Activated CD4-positive, alpha-beta T cell treated with anti-CD3 and anti-CD28 coated beads for 36 hours (primary cell): Measurements from ENCODE around the gene MAP4K1. TPM values are rescaled to one million over a fixed set of nuclear protein-coding genes. Genes with fewer than 3 reads are reported as not detected.
"Not testable (repeated sequence)": the region's sequence is repeated elsewhere in the genome, so short reads cannot be mapped to it uniquely, and the experiment has no call there.

Experiments used
- ATAC-seq: fragments of 200-7000 bp; cut with Tn5 transposase; one replicate; pipeline ENCODE4 v1.10.0; 2021; ENCODE audit warnings: mild to moderate bottlenecking, moderate library complexity
- CTCF ChIA-PET: fragments of 350-600 bp; sonication (Branson Sonifier 250); formaldehyde crosslinking; loops from one replicate; lab custom pipeline; 2021; ENCODE audit warnings: antibody characterized with exemption; lab: Charles Lee
- POLR2A ChIA-PET: fragments of 350-600 bp; sonication (Branson Sonifier 250); formaldehyde crosslinking; loops from one replicate; lab custom pipeline; 2021; ENCODE audit warnings: antibody characterized with exemption, inconsistent platforms; lab: Charles Lee
- DNase-seq: peaks from one replicate; pipeline ENCODE4 v3.0.0-alpha.2; 2020
- H3K27ac Mint-ChIP-seq: one replicate; pipeline ENCODE4 v1.8.0; 2021; ENCODE audit warnings: mixed read lengths
- H3K27me3 Mint-ChIP-seq: one replicate; pipeline ENCODE4 v1.8.0; 2021; ENCODE audit warnings: mixed read lengths
- H3K36me3 Mint-ChIP-seq: one replicate; pipeline ENCODE4 v1.8.0; 2021; ENCODE audit warnings: low read depth, mixed read lengths
- H3K4me1 Mint-ChIP-seq: one replicate; pipeline ENCODE4 v1.8.0; 2021; ENCODE audit warnings: mixed read lengths
- H3K4me3 Mint-ChIP-seq: one replicate; pipeline ENCODE4 v1.8.0; 2021; ENCODE audit warnings: mild to moderate bottlenecking, moderate library complexity, mixed read lengths
- H3K9me3 Mint-ChIP-seq: one replicate; pipeline ENCODE4 v1.8.0; 2021; ENCODE audit warnings: low read depth, mixed read lengths
- intact Hi-C, 2 experiments: fragments of 100-400 bp; cut with DNase I in 1 of 2; cut with micrococcal nuclease in 1 of 2; formaldehyde crosslinking; loops; one replicate each; pipeline versions ENCODE4 v1.14.2 to v1.15.1; 2022 to 2024; cut with DNase I, micrococcal nuclease
- total RNA-seq, 2 experiments: library from RNA; stranded (reverse); gene quantifications; one replicate each; pipeline ENCODE4 v1.2.3, GENCODE V29; 2021

The MAP4K1 gene
- total RNA-seq, 2 experiments from 2014 or later, result 195 to 198 TPM

DNA sequence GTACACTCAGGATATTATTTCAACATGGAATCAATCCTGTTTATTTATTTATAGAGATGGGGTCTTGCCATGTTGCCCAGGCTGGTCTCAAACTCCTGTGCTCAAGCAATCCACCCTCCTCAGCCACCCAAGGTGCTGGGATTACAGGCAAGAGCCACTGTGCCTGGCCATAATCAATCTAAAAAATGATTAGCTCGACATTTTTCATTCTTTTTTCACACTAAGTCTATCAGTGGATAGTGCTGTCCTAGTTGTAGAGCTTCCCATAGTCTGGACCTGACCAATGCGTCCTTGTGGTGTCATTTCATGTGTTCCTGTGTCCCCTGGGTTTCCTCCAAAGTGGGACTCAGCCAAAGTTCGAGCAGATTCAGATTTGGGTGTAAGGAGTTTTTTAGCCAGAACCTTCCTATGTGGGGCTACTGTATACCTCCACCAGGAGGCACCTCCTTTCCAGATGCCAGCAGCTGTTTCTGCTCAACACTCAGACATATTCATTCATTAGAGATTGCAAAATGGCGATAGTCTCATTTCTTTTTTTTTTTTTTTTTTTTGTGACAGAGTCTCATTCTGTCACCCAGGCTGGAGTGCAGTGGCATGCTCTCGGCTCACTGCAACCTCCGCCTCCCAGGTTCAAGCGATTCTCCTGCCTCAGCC is 61.1 kb downstream of the MAP4K1 start:
- Mint-ChIP-seq H3K27me3 (peaks cover 2% of the 10 kb centered on the region), H3K4me1 (peaks cover 40% of the 10 kb centered on the region), H3K36me3 (no peaks in the 10 kb centered on the region), H3K4me3 (no peak overlapping the region), H3K27ac (no peak overlapping the region), H3K9me3 (no peaks in the 10 kb centered on the region)
- ChIA-PET POLR2A (no interaction called here), CTCF (no interaction called here)
- DNase-seq (no peak), ATAC-seq (no peak)
- intact Hi-C loops, result loop anchor here in 1 of 2 experiments (5.0 kb wide), 1 partner anchor 129 kb away; the partner anchor contains the start of gene RASGRP4

DNA sequence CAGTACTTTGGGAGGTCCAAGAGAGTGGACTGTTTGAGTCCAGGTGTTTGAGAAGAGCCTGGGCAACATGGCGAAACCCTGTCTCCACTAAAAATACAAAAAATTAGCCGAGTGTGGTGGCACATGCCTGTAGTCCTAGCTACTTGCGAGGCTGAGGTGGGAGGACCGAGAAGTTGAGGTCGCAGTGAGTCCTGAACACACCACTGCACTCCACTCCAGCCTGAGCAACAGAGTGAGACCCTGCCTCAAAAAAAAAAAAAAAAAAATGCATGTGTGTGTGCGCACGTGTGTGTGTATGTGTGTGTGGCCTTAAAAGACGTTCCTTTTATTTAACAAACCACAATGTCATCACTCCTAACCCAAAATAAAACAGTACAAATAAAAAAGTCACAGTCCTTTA is 62.6 kb downstream of the MAP4K1 start:
- H3K4me3 Mint-ChIP-seq, result no peak overlapping the region
- no peak for ATAC-seq
- no peak for DNase-seq
- ChIA-PET CTCF (no interaction called here), POLR2A (no interaction called here)
- H3K27ac Mint-ChIP-seq, result no peak overlapping the region
- H3K36me3 Mint-ChIP-seq, result no peaks in the 10 kb centered on the region
- no peaks in the 10 kb centered on the region for H3K9me3 Mint-ChIP-seq
- peaks cover 44% of the 10 kb centered on the region for H3K4me1 Mint-ChIP-seq
- intact Hi-C loops, result loop anchor here in 1 of 2 experiments (5.0 kb wide), 1 partner anchor 128 kb away; the partner anchor contains the start of gene RASGRP4
- H3K27me3 Mint-ChIP-seq, result peaks cover 6% of the 10 kb centered on the region

DNA sequence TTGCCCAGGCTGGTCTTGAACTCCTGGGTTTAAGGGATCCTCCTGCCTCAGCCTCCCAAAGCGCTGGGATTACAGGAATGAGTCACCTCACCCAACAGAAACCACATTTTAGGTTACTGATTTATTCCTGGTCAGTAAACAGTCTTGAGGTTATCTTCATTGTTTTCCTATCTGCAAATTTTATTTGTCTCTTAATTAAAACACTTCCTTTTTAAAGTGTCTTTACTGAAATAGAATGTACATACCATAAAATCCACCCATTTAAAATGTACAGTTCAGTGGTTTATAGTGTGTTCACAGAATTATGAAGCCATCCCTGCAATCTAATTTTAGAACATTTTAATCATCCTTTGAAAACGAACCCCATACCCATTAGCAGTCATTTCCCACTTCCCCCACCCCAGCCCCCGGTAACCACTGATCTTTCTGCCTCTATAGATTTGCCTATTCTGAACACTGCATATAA is 63.0 kb downstream of the MAP4K1 start:
- DNase-seq (peak; percentile 33), ATAC-seq (no peak)
- Mint-ChIP-seq H3K4me1 (peaks cover 39% of the 10 kb centered on the region), H3K27ac (no peak overlapping the region), H3K27me3 (peaks cover 6% of the 10 kb centered on the region), H3K9me3 (no peaks in the 10 kb centered on the region), H3K36me3 (no peaks in the 10 kb centered on the region), H3K4me3 (no peak overlapping the region)
- ChIA-PET CTCF (no interaction called here), POLR2A (no interaction called here)
- intact Hi-C loops, result loop anchor here (5.0 kb wide), 1 partner anchor 127 kb away; the partner anchor contains the start of gene RASGRP4 (in 2 of the 2)

DNA sequence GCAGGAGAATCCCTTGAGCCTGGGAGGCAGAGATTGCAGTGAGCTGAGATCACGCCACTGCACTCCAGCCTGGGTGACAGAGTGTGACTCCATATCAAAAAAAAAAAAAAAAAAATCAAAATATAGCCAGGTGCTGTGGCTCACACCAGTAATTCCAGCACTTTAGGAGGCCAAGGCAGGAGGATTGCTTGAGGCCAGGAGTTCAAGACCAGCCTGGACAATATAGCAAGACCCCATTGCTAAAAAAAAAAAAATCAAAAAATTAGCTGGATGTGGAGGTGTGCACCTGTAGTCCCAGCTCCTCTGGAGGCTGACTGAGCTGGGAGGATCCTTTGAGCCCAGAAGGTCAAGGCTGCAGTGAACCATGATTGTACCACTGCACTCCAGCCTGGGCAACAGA is 64.5 kb downstream of the MAP4K1 start:
- H3K4me1 Mint-ChIP-seq, result peaks cover 34% of the 10 kb centered on the region
- not testable (repeated sequence) for H3K36me3 Mint-ChIP-seq, H3K4me3 Mint-ChIP-seq, DNase-seq, ATAC-seq, H3K27me3 Mint-ChIP-seq, H3K27ac Mint-ChIP-seq, H3K9me3 Mint-ChIP-seq
- intact Hi-C loops, result loop anchor here in 1 of 2 experiments (5.0 kb wide), 1 partner anchor 126 kb away; the partner anchor contains the start of gene RASGRP4
- ChIA-PET CTCF (interaction anchor here (1.1 to 2.5 kb wide), 2 partner anchors 39 to 81 kb away, joined by 3 to 16 read pairs; no protein-coding TSS in a partner anchor), POLR2A (interaction anchor here (0.6 kb wide), 1 partner anchor 114 kb away, joined by 5 read pairs; no protein-coding TSS in a partner anchor)

DNA sequence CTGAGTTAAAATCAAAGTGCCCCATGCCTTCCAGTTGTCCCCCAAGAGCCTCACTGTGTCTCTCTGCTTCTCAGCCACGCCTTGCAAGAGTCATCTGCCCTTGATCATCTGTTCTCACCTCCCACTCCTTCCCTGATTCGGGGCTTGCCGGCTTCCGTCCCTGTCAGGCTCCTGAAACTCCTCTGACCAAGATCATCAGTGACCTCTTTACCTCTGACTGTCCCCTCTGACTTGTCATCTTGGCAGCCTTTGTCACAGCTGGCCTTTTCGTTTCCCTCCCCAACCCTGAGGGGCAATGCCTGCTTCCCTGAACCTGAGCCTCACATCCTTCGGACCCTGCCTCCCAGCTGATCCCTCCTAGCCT is 66.3 kb downstream of the MAP4K1 start:
- peaks cover 6% of the 10 kb centered on the region for H3K27me3 Mint-ChIP-seq
- H3K9me3 Mint-ChIP-seq, result no peaks in the 10 kb centered on the region
- ChIA-PET POLR2A (no interaction called here), CTCF (interaction anchor here (0.9 to 2.5 kb wide), 3 partner anchors 13 to 67 kb away, joined by 3 to 16 read pairs (median 4); partner anchors contain the start of gene EIF3K)
- ATAC-seq (peak; percentile 89), DNase-seq (peak; percentile 82)
- no peak overlapping the region for H3K4me3 Mint-ChIP-seq
- peaks cover 27% of the 10 kb centered on the region for H3K4me1 Mint-ChIP-seq
- H3K27ac Mint-ChIP-seq, result no peak overlapping the region
- no peaks in the 10 kb centered on the region for H3K36me3 Mint-ChIP-seq
- intact Hi-C loops, result loop anchor here in 1 of 2 experiments (5.0 kb wide), 1 partner anchor 124 kb away; the partner anchor contains the start of gene RASGRP4

DNA sequence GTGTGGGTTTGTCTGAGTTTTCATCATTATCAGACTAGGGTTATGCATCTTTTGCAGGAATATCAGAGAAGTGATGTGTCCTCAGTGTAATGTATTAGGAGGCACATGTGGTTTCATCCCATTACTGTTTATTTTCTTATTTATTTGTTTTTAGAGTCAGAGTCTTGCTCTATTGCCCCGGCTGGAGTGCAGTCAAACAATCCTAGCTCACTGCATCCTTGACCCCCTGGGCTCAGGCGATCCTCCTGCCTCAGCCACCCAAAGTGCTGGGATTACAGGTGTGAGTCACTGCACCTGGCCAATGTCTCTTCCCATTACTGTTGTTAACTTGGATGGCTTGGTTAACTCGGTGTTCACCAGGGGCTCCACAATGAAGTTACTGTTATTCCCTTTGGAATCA is 67.4 kb downstream of the MAP4K1 start:
- Mint-ChIP-seq H3K27me3 (peaks cover 6% of the 10 kb centered on the region), H3K36me3 (no peaks in the 10 kb centered on the region), H3K27ac (no peak overlapping the region), H3K4me3 (no peak overlapping the region), H3K9me3 (no peaks in the 10 kb centered on the region), H3K4me1 (peaks cover 28% of the 10 kb centered on the region)
- POLR2A ChIA-PET, result no interaction called here
- no peak for DNase-seq
- CTCF ChIA-PET, result interaction anchor here (0.7 kb wide), 1 partner anchor 13 kb away, joined by 3 read pairs; no protein-coding TSS in a partner anchor
- intact Hi-C loops, result loop anchor here in 1 of 2 experiments (5.0 kb wide), 1 partner anchor 123 kb away; the partner anchor contains the start of gene RASGRP4
- no peak for ATAC-seq

DNA sequence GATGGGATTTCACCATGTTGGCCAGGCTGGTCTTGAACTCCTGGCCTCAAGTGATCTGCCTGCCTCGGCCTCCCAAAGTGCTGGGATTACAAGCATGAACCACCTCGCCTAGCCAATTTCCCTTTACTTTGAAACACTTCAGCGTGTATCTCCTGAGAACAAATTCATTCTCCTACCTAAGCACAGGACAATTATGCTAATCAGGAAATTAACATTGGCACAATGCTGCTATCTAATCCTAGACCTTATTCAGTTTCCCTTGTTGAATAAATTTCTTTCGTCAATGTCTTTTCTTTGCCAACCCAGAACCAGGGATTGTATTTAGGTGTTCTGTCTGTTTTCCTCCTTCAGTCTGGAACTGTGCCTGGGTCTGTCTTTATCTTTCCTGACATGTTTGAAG is 67.8 kb downstream of the MAP4K1 start:
- Mint-ChIP-seq H3K36me3 (no peaks in the 10 kb centered on the region), H3K27me3 (peaks cover 6% of the 10 kb centered on the region), H3K9me3 (no peaks in the 10 kb centered on the region), H3K4me3 (no peak overlapping the region), H3K4me1 (peaks cover 30% of the 10 kb centered on the region), H3K27ac (no peak overlapping the region)
- no peak for ATAC-seq
- ChIA-PET CTCF (no interaction called here), POLR2A (no interaction called here)
- intact Hi-C loops, result loop anchor here in 1 of 2 experiments (5.0 kb wide), 1 partner anchor 123 kb away; the partner anchor contains the start of gene RASGRP4
- no peak for DNase-seq

DNA sequence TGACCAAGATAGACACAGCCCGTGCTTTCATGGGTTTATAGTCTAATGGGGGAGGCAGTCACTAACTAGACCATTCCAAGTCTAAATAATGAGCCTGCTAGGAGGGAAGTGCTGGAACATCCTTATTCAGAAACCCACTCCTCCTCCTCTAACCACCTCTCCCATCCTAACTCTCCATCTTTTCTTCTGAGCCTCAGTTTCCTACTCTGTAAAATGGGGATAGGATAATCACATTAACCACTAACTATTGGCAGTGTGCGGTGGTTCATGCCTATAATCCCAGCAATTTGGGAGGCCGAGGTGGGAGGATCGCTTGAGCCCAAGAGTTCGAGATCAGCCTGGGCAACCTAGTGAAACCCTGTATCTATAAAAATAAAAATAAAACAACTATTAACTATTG is 68.7 kb downstream of the MAP4K1 start:
- no peak for ATAC-seq
- peaks cover 36% of the 10 kb centered on the region for H3K4me1 Mint-ChIP-seq
- no peaks in the 10 kb centered on the region for H3K9me3 Mint-ChIP-seq
- H3K27me3 Mint-ChIP-seq, result peaks cover 6% of the 10 kb centered on the region
- POLR2A ChIA-PET, result no interaction called here
- intact Hi-C loops, result no loop called here
- H3K27ac Mint-ChIP-seq, result no peak overlapping the region
- CTCF ChIA-PET, result no interaction called here
- H3K36me3 Mint-ChIP-seq, result no peaks in the 10 kb centered on the region
- no peak for DNase-seq
- H3K4me3 Mint-ChIP-seq, result no peak overlapping the region

DNA sequence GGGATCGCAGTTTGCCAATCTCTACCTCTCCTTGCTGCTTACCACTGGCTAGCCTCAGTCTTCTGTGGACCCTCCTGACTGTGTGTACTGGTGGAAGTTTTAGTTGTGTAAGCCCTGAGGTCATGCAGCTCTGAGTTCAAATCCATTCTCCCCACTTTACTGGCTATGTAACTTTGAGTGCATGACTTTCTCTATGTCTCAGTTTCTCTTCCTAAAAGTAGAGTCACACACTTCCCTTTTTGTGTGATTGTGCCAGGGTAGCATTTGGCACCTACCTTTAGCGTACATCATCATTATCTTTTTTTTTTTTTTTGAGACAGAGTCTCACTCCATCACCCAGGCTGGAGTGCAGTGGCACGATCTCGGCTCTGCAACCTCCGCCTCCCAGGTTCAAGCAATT is 70.3 kb downstream of the MAP4K1 start:
- no peaks in the 10 kb centered on the region for H3K9me3 Mint-ChIP-seq
- ChIA-PET CTCF (no interaction called here), POLR2A (no interaction called here)
- no peak for ATAC-seq
- H3K27me3 Mint-ChIP-seq, result peaks cover 4% of the 10 kb centered on the region
- no peak overlapping the region for H3K4me3 Mint-ChIP-seq
- H3K36me3 Mint-ChIP-seq, result no peaks in the 10 kb centered on the region
- intact Hi-C loops, result no loop called here
- no peak for DNase-seq
- no peak overlapping the region for H3K27ac Mint-ChIP-seq
- H3K4me1 Mint-ChIP-seq, result peaks cover 31% of the 10 kb centered on the region

DNA sequence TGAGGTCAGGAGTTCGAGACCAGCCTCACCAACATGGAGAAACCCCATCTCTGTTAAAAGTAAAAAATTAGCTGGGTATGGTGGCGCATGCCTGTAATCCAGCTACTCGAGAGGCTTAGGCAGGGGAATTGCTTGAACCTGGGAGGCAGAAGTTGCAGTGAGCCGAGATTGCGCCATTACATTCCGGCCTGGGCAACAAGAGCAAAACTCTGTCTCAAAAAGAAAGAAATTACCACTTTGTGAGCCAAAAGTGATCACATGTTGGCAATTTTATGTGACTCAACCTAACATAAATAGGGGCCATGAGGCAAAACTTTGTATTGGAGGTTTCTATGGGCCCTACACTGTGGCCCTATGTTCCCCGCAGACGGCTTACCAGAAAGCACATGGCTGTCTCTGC is 72.2 kb downstream of the MAP4K1 start:
- Mint-ChIP-seq H3K9me3 (no peaks in the 10 kb centered on the region), H3K4me1 (peaks cover 18% of the 10 kb centered on the region), H3K27ac (no peak overlapping the region), H3K36me3 (no peaks in the 10 kb centered on the region), H3K27me3 (no peaks in the 10 kb centered on the region), H3K4me3 (no peak overlapping the region)
- no peak for ATAC-seq
- POLR2A ChIA-PET, result no interaction called here
- CTCF ChIA-PET, result interaction anchor here (1.0 to 2.7 kb wide), 4 partner anchors 24 to 188 kb away, joined by 3 to 32 read pairs (median 5); partner anchors contain the start of gene FAM98C
- no peak for DNase-seq
- intact Hi-C loops, result no loop called here

DNA sequence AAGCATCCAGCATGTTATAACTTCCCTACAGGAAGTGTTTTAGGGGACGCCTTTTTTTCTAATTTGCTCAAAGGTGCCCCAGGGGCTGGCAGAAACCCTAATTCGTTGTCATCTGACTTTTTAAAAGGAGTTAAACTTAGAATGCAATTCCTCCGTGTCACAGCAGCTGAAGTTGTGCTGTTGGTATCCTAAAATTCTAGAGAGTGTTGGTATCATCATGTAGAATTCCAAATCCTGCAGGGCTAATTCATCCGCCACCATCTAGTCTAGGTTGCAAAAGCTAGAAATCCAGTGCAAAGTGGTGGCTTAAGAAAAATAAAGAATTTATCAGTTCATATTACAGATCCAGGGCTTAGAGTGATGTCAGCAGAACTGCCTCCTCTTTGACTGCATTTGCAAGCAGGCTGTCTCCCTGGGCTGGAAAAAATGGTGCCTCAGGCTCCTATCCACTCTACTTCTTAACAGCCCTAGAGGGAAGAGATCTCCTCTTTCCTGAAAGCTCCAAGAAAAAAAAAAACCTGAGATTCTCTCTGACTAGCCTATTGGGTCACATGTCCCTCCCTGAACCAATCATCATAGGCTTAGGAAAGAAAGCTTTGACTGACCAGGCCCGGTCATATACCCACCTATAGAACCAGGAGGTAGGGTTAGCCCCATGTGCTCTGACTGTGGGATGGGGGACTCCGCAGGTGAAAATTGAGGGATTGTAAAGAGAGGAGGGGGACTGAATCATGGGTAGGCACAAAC is 73.0 kb downstream of the MAP4K1 start:
- ChIA-PET POLR2A (no interaction called here), CTCF (interaction anchor here (0.7 to 2.7 kb wide), 10 partner anchors 11 to 188 kb away, joined by 3 to 32 read pairs (median 4); partner anchors contain the start of genes EIF3K and FAM98C)
- DNase-seq (no peak), ATAC-seq (no peak)
- Mint-ChIP-seq H3K36me3 (no peaks in the 10 kb centered on the region), H3K9me3 (peaks cover 2% of the 10 kb centered on the region), H3K4me3 (peak overlapping the region; percentile 63), H3K27ac (peak overlapping the region; percentile 61), H3K4me1 (peaks cover 20% of the 10 kb centered on the region), H3K27me3 (no peaks in the 10 kb centered on the region)
- intact Hi-C loops, result loop anchor here (1.0 kb wide), 4 partner anchors 74 to 386 kb away; partner anchors contain the start of genes EIF3K (in 1 of the 2), MRPS12 (in 1 of the 2) and SARS2 (in 1 of the 2)
